ENCODE data around the gene NOSTRIN.
"Not testable (repeated sequence)": the region's sequence is repeated elsewhere in the genome, so short reads cannot be mapped to it uniquely, and the experiment has no call there.

The NOSTRIN gene

DNA sequence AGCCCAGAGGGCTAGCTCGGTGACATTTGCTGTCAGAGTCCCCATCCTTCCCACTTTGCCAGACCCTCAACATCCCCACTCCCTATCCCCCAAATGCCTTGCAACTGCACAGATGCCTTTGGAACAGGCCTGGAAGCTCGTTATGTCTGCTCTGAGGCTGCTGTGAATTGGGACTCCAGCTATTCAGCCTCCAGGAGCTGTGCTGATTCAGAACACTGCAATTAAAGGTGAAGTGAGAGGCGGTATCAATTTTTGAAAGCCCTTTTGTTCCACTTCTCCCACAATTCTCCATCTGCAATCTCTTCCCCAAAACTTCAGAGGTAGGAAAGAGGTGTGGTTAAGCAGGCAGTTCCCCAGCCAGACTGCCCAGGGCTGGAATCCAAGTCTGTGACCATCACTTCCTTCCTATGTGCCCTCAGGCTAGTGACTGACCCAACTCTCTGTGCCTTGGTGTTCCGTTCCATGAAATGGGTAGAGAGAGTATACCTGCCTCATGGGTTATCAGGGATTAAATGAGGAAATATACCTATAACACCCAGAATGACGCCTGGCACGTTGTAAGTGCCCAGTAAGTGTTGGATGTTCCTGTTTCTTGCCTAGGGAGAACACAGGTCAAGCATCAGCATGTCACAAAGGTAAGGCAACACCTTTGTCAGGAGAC lies 17.5 kb downstream of the NOSTRIN start:
- no peak for DNase-seq

DNA sequence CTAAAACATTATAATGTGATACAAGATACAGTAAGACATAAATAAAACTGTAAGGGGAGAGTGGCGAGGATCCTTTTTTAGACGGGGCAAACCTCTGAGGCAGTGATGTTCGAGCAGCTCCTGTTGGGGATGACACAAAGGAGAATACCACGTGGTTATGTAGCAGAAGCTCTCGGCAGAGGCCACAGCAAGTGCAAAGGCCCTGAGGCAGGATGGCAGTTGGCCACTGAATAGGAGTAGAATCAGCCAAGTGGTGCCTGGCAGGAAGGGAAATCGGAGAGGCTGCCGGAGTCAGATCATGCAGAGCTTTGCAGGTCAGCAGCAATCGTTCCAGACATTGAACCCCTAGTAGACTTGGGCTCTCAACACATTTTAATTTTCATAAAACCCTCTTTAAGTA lies 19.1 kb downstream of the NOSTRIN start:
- DNase-seq, result no peak

GRCh38 chr2:168821992-168822391 lies 19.6 kb downstream of the NOSTRIN start:
- no peak for DNase-seq

GRCh38 chr2:168825126-168825525 lies 22.7 kb downstream of the NOSTRIN start:
- DNase-seq, result no peak

DNA sequence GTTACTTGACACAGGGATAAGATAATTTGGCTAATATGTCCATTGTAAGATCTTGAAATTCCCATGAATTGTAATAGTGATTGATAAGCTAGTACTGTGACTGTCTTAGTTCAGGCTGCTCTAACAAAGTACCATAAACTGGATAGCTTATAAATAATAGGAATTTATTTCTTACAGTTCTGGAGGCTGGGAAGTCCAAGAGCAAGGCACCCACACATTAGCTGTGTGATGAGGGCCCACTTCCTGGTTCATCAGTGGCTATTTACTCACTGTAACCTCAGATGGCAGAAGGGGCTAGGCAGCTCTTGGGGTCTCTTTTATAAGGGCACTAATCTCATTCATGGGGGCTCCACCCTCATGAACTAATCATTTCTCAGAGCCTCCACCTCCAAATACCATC lies 28.5 kb downstream of the NOSTRIN start:
- DNase-seq, result no peak

DNA sequence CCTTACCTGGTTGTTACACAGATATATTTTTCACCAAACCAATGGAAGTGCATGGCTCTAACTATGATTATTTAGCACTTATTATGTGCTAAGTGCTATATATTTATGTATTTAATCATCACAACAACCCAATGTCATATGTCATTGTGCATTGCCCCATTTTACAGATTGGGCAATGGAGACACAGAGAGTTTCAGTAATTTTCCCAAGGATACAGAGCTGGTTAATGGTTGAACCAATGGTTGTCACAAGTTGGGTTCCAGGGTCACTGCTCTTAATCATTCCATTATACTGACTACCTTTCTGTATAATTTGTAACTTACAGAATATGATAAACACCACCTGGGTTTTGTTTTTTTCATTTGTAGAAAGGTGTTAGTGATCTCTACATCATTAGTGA lies 29.2 kb downstream of the NOSTRIN start:
- DNase-seq, result no peak

GRCh38 chr2:168835969-168836368 lies 33.5 kb downstream of the NOSTRIN start:
- DNase-seq, result no peak

DNA sequence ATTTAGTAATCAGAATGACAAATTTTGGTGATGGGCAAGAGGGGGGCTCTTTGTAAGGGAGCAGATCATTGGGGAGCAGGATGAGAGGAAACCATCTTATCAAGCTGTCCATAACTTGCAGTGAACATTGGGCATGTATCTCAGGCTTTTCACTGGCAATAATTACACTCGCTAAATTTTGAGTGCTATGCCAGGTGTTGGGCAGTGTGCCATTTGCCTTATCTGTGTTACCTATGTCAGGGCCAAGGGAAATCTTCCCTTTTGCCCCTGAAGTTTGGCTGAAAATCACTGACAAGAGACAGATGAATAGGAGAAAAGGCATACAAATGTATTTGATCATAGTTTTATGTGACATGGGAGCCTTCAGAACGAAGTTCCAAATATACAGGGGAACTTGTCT lies 39.0 kb downstream of the NOSTRIN start:
- DNase-seq, result no peak

- DNase-seq, result no peak
Observed at GRCh38 chr2:168843253-168843652, 40.8 kb downstream of the NOSTRIN start.

GRCh38 chr2:168848225-168848624 lies 45.8 kb downstream of the NOSTRIN start:
- no peak for DNase-seq

- no peak for DNase-seq
Observed at GRCh38 chr2:168849610-168850009, 47.2 kb downstream of the NOSTRIN start.

GRCh38 chr2:168850846-168851245 lies 48.4 kb downstream of the NOSTRIN start:
- DNase-seq, result no peak

DNA sequence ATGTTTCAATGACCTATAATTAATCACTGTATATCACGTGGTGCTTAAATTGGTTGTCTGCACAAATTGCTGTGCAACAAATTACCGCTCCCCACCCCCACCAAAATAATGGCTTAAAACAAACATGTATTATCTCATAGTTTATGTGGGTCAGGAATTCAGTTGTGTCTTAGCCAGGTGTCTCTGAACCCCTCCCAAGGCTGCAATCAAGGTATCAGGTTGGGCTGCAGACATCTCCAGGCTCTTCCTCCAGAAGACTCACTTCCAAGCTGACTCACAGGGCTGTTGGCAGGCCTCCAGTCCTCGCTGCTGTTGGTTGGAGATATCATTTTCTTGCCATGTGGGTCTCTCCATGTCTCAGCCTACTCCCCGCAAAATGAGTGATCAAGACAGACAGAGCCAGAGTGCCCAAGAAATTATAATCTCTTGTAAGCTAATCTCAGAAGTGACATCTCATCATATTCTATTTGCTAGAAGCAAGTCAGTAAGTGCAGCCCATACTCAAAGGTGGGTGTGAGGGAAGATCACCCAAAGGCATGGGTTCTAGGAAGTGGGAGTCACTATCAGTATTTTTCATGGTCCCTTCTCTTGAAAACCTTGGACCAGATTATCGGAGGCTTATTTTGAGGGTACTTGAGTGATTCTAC lies 49.4 kb downstream of the NOSTRIN start:
- no peak for DNase-seq

DNA sequence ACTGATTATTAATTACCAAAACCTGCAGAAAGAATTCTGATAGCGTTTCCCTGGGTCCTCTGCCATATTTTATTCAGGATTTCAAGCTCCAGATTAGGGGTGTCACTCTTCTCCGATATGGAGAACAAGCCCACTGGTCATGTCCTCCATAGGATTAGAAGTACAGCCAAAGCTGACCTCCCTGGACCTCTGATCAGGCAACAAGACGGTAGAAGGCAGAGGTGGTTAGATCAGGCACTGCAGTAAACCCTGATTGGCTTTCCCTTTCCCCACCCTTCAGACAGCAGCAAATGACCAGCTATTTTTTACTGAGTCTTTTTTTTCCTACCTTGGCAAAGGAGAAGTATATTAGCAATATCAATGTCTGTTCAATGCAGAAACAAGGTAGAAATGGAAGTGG lies 50.0 kb downstream of the NOSTRIN start:
- DNase-seq, result no peak

DNA sequence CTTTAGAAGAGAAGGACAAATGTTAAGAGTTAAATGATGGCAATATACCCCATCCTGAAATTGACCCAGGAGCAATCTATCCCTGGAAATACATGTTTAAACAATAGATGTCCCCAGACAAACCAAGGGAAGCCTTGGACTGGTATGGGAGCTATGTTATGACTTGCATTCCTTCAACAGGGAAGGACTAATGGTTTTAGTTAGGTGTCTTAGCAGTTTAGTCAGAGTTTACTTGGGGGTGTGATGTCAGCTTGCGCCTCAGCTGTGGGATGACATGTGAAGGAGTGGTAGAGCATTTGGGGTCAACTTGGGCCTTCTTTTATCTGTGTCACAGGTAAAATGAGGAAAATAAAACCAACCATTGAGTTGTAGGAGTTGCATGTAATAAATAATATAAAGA lies 51.0 kb downstream of the NOSTRIN start:
- no peak for DNase-seq

DNA sequence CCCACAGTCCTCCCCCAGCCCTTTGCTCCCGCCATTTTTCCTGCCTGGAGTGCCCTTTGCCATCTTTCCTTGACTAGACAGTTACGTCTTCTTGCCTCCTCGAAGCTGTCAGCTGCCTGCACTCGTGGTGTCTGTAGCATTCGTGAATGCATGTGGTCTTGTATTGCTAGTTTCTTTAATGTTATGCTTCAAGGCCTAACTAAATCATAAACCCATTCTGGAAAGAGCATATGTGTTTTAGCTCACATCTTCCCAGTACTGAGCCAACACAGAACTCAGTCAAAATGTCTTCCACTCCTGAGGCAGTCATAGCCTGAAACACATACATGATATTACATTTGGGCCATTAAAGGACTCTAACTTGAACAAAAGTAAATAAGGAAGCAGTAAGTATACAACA lies 52.2 kb downstream of the NOSTRIN start:
- DNase-seq, result no peak

GRCh38 chr2:168855601-168856000 lies 53.2 kb downstream of the NOSTRIN start:
- DNase-seq, result no peak

DNA sequence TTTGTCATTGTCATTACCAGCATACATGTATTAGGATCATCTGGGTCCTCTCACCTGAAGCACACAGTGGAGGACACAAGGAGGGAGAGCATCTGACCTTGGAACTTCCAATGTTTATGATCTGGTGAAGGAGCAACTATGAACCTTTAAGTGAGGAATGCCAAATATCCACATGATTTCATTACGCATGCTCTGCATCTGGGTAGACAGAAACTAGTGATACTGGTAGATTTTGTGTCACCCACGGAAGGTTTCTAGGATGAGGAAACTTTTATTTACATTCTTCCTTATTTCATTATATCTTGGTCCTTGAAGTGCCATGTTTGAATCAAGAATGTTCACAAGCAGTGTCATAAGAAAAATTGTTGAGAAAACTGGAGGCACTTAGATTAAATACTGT lies 55.7 kb downstream of the NOSTRIN start:
- DNase-seq, result no peak

DNA sequence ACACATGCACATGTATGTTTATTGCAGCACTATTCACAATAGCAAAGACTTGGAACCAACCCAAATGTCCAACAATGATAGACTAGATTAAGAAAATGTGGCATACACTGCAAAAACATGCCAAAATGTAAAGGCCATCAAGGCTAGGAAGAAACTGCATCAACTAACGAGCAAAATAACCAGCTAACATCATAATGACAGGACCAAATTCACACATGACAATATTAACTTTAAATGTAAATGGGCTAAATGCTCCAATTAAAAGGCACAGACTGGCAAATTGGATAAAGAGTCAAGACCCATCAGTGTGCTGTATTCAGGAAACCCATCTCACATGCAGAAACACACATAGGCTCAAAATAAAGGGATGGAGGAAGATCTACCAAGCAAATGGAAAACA lies 64.7 kb downstream of the NOSTRIN start:
- not testable (repeated sequence) for DNase-seq

- not testable (repeated sequence) for DNase-seq
Observed at GRCh38 chr2:168870369-168870768, 67.9 kb downstream of the NOSTRIN start.

- DNase-seq, result not testable (repeated sequence)
Observed at GRCh38 chr2:168870824-168871223, 68.4 kb downstream of the NOSTRIN start.

- no peak for DNase-seq
Observed at GRCh38 chr2:168874368-168875054, 72.1 kb downstream of the NOSTRIN start.

DNA sequence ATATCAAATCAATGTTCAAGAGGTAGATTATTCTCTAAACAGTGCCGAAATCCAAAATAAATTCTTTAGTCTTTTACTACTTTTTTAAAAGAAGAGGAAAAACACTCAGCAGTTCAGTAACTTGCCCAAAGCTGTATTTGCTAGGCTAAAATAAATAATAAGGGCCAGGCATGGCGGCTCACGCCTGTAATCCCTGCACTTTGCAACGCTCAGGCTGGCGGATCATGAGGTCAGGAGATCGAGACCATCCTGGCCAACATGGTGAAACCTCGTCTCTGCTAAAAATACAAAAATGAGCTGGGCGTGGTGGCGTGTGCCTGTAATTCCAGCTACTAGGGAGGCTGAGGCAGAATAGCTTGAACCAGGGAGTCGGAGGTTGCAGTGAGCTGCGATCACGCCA lies 79.7 kb downstream of the NOSTRIN start:
- not testable (repeated sequence) for DNase-seq

GRCh38 chr2:168884975-168885374 lies 82.5 kb downstream of the NOSTRIN start:
- DNase-seq, result no peak

Measured in stimulated activated CD4-positive, alpha-beta T cell treated with anti-CD3 and anti-CD28 coated beads, Interleukin-2, amount 100 ng/mL, for 24 hours (primary cell).